WTC11 (cell line): ENCODE data around the gene KIF2C. TPM values are rescaled to one million over a fixed set of nuclear protein-coding genes. Genes with fewer than 3 reads are reported as not detected.

ENCODE experiments used
- ATAC-seq: fragments of 200-7000 bp; cut with Tn5 transposase; 2 replicates; pipeline ENCODE4 v1.10.0; 2021; ENCODE audit warnings: mild to moderate bottlenecking, moderate library complexity
- CTCF ChIA-PET: fragments of 300-600 bp; sonication (Branson Sonifier 250); formaldehyde crosslinking; loops from one replicate; lab custom pipeline; 2021; ENCODE audit warnings: antibody characterized with exemption; lab: Charles Lee
- POLR2A ChIA-PET: fragments of 350-600 bp; sonication (Branson Sonifier 250); formaldehyde crosslinking; loops from one replicate; lab custom pipeline; 2021; ENCODE audit warnings: antibody characterized with exemption; lab: Charles Lee
- DNase-seq: peaks from one replicate; pipeline ENCODE4 v3.0.0; 2021; ENCODE audit warnings: low spot score
- H3K27ac Mint-ChIP-seq: 2 replicates; pipeline ENCODE4 v1.8.0; 2021; ENCODE audit warnings: mixed read lengths
- H3K27me3 Mint-ChIP-seq: 2 replicates; pipeline ENCODE4 v1.8.0; 2021; ENCODE audit warnings: low read depth, mild to moderate bottlenecking, moderate library complexity, mixed read lengths
- H3K36me3 Mint-ChIP-seq: 2 replicates; pipeline ENCODE4 v1.8.0; 2021; ENCODE audit warnings: mixed read lengths
- H3K4me1 Mint-ChIP-seq: 2 replicates; pipeline ENCODE4 v1.8.0; 2022; ENCODE audit warnings: mixed read lengths
- H3K4me3 Mint-ChIP-seq: 2 replicates; pipeline ENCODE4 v1.8.0; 2021; ENCODE audit warnings: mild to moderate bottlenecking, moderate library complexity, mixed read lengths
- H3K9me3 Mint-ChIP-seq: 2 replicates; pipeline ENCODE4 v1.8.0; 2021; ENCODE audit warnings: mixed read lengths
- ATF1 ChIP-seq: sonication (generic); formaldehyde crosslinking; IDR thresholded peaks from 2 replicates; pipeline ENCODE4 v1.8.1; 2023; ENCODE audit warnings: mild to moderate bottlenecking, moderate library complexity, missing genetic modification reagents
- CBFB ChIP-seq: sonication (generic); formaldehyde crosslinking; IDR thresholded peaks from 2 replicates; pipeline ENCODE4 v1.8.1; 2022; ENCODE audit warnings: mild to moderate bottlenecking, low read depth, missing genetic modification reagents
- CREB1 ChIP-seq: sonication (generic); formaldehyde crosslinking; IDR thresholded peaks from 2 replicates; pipeline ENCODE4 v1.8.0; 2023; ENCODE audit warnings: mild to moderate bottlenecking, missing genetic modification reagents
- ETV6 ChIP-seq: sonication (generic); formaldehyde crosslinking; IDR thresholded peaks from 2 replicates; pipeline ENCODE4 v1.8.1; 2022; ENCODE audit warnings: mild to moderate bottlenecking, missing genetic modification reagents
- FOXJ3 ChIP-seq: sonication (generic); formaldehyde crosslinking; IDR thresholded peaks from 2 replicates; pipeline ENCODE4 v1.9.0; 2021; ENCODE audit warnings: missing genetic modification reagents, mild to moderate bottlenecking, borderline replicate concordance
- FOXP1 ChIP-seq: sonication (generic); formaldehyde crosslinking; IDR thresholded peaks from 2 replicates; pipeline ENCODE4 v1.8.0; 2022; ENCODE audit warnings: missing genetic modification reagents, mild to moderate bottlenecking, moderate library complexity, borderline replicate concordance
- GABPB1 ChIP-seq: sonication (generic); formaldehyde crosslinking; IDR thresholded peaks from 2 replicates; pipeline ENCODE4 v1.8.1; 2023; ENCODE audit warnings: mild to moderate bottlenecking, missing genetic modification reagents
- GTF2I ChIP-seq: fragments of 250-450 bp; sonication (Bioruptor Pico); conservative IDR thresholded peaks from 2 replicates; pipeline ENCODE4 v1.4.0; 2021; ENCODE audit warnings: mild to moderate bottlenecking
- NR2C2 ChIP-seq: sonication (generic); formaldehyde crosslinking; IDR thresholded peaks from 2 replicates; pipeline ENCODE4 v1.8.0; 2022; ENCODE audit warnings: mild to moderate bottlenecking, missing genetic modification reagents
- SMAD3 ChIP-seq: sonication (generic); formaldehyde crosslinking; IDR thresholded peaks from 2 replicates; pipeline ENCODE4 v1.8.0; 2022; ENCODE audit warnings: missing genetic modification reagents, mild to moderate bottlenecking, borderline replicate concordance
- SOX15 ChIP-seq: fragments of 250-450 bp; sonication (Bioruptor Pico); IDR thresholded peaks from 2 replicates; pipeline ENCODE4 v1.9.0; 2021; ENCODE audit warnings: mild to moderate bottlenecking
- ZNF219 ChIP-seq: sonication (generic); formaldehyde crosslinking; IDR thresholded peaks from 2 replicates; pipeline ENCODE4 v1.8.0; 2023; ENCODE audit warnings: missing genetic modification reagents, mild to moderate bottlenecking, borderline replicate concordance
- ZNF671 ChIP-seq: fragments of 250-450 bp; sonication (Bioruptor Pico); IDR thresholded peaks from 2 replicates; pipeline ENCODE4 v1.8.0; 2021; ENCODE audit warnings: mild to moderate bottlenecking
- total RNA-seq: library from RNA; stranded (reverse); gene quantifications from 3 replicates; pipeline ENCODE4 v1.2.3, GENCODE V29; 2021
- TF ChIP-seq, protein P1 (sequence below): sonication (generic); formaldehyde crosslinking; IDR thresholded peaks from 2 replicates; pipeline ENCODE4 v1.8.0; 2022; ENCODE audit warnings: mild to moderate bottlenecking, missing genetic modification reagents
- TF ChIP-seq, protein P2 (sequence below): fragments of 200-600 bp; IDR thresholded peaks from 2 replicates; pipeline ENCODE4 v1.8.0; 2022; ENCODE audit warnings: antibody characterized with exemption
- TF ChIP-seq, protein P3 (sequence below): sonication (generic); formaldehyde crosslinking; IDR thresholded peaks from 2 replicates; pipeline ENCODE4 v1.8.1; 2023; ENCODE audit warnings: mild to moderate bottlenecking, missing genetic modification reagents, borderline replicate concordance
- TF ChIP-seq, protein P4 (sequence below): sonication (generic); formaldehyde crosslinking; IDR thresholded peaks from 2 replicates; pipeline ENCODE4 v1.8.1; 2022; ENCODE audit warnings: low read depth, missing genetic modification reagents, borderline replicate concordance
- TF ChIP-seq, protein P5 (sequence below): fragments of 250-450 bp; sonication (Bioruptor Pico); IDR thresholded peaks from 2 replicates; pipeline ENCODE4 v1.9.0; 2021; ENCODE audit warnings: mild to moderate bottlenecking
- TF ChIP-seq, protein P6 (sequence below): sonication (generic); formaldehyde crosslinking; IDR thresholded peaks from 2 replicates; pipeline ENCODE4 v1.8.0; 2022; ENCODE audit warnings: mild to moderate bottlenecking, missing genetic modification reagents
- TF ChIP-seq, protein P7 (sequence below): fragments of 250-450 bp; sonication (Bioruptor Pico); IDR thresholded peaks from 2 replicates; pipeline ENCODE4 v2.1.2; 2022; ENCODE audit warnings: mild to moderate bottlenecking, moderate library complexity
- TF ChIP-seq, protein P8 (sequence below): sonication (generic); formaldehyde crosslinking; IDR thresholded peaks from 2 replicates; pipeline ENCODE4 v1.8.1; 2022; ENCODE audit warnings: low read depth, mild to moderate bottlenecking, moderate library complexity, missing genetic modification reagents, borderline replicate concordance
- TF ChIP-seq, protein P9 (sequence below): fragments of 250-450 bp; sonication (Bioruptor Pico); IDR thresholded peaks from 2 replicates; pipeline ENCODE4 v1.9.0; 2021; ENCODE audit warnings: moderate library complexity, mild to moderate bottlenecking, inconsistent platforms, borderline replicate concordance

KIF2C gene
- total RNA-seq, 1 experiment from 2014 or later, result 93.8 TPM

DNA sequence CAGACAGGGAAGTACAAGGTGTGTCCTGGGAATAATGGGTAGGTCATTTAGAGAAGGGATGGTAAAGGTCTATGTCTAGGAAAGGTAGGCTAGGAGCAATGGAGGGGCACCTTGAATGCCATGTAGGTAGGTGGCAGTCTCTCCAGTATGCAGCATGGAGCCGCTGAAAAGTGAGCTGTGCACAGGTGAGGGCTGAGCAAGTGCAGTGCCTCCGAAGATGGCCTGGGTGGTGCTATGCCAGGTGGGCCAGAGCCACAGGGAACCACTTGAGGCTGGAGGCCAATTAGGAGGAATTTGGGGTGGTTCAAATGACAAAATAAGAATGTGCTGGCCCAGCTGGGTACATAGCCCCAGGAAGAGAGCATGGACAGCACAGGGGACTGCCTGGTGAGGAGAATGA lies 33.7 kb upstream of the KIF2C start (continued):
- no peak for TF ChIP-seq FOXP1
- no peak for TF ChIP-seq CREB1 (CRISPR knock-in tag)
- TF ChIP-seq, protein P1, sequence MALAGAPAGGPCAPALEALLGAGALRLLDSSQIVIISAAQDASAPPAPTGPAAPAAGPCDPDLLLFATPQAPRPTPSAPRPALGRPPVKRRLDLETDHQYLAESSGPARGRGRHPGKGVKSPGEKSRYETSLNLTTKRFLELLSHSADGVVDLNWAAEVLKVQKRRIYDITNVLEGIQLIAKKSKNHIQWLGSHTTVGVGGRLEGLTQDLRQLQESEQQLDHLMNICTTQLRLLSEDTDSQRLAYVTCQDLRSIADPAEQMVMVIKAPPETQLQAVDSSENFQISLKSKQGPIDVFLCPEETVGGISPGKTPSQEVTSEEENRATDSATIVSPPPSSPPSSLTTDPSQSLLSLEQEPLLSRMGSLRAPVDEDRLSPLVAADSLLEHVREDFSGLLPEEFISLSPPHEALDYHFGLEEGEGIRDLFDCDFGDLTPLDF (CRISPR knock-in tag), result no peak
- TF ChIP-seq, protein P2, sequence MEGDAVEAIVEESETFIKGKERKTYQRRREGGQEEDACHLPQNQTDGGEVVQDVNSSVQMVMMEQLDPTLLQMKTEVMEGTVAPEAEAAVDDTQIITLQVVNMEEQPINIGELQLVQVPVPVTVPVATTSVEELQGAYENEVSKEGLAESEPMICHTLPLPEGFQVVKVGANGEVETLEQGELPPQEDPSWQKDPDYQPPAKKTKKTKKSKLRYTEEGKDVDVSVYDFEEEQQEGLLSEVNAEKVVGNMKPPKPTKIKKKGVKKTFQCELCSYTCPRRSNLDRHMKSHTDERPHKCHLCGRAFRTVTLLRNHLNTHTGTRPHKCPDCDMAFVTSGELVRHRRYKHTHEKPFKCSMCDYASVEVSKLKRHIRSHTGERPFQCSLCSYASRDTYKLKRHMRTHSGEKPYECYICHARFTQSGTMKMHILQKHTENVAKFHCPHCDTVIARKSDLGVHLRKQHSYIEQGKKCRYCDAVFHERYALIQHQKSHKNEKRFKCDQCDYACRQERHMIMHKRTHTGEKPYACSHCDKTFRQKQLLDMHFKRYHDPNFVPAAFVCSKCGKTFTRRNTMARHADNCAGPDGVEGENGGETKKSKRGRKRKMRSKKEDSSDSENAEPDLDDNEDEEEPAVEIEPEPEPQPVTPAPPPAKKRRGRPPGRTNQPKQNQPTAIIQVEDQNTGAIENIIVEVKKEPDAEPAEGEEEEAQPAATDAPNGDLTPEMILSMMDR, result no peak
- no peak for TF ChIP-seq CBFB
- TF ChIP-seq NR2C2 (CRISPR knock-in tag), result no peak
- TF ChIP-seq, protein P3, sequence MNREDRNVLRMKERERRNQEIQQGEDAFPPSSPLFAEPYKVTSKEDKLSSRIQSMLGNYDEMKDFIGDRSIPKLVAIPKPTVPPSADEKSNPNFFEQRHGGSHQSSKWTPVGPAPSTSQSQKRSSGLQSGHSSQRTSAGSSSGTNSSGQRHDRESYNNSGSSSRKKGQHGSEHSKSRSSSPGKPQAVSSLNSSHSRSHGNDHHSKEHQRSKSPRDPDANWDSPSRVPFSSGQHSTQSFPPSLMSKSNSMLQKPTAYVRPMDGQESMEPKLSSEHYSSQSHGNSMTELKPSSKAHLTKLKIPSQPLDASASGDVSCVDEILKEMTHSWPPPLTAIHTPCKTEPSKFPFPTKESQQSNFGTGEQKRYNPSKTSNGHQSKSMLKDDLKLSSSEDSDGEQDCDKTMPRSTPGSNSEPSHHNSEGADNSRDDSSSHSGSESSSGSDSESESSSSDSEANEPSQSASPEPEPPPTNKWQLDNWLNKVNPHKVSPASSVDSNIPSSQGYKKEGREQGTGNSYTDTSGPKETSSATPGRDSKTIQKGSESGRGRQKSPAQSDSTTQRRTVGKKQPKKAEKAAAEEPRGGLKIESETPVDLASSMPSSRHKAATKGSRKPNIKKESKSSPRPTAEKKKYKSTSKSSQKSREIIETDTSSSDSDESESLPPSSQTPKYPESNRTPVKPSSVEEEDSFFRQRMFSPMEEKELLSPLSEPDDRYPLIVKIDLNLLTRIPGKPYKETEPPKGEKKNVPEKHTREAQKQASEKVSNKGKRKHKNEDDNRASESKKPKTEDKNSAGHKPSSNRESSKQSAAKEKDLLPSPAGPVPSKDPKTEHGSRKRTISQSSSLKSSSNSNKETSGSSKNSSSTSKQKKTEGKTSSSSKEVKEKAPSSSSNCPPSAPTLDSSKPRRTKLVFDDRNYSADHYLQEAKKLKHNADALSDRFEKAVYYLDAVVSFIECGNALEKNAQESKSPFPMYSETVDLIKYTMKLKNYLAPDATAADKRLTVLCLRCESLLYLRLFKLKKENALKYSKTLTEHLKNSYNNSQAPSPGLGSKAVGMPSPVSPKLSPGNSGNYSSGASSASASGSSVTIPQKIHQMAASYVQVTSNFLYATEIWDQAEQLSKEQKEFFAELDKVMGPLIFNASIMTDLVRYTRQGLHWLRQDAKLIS, result no peak

DNA sequence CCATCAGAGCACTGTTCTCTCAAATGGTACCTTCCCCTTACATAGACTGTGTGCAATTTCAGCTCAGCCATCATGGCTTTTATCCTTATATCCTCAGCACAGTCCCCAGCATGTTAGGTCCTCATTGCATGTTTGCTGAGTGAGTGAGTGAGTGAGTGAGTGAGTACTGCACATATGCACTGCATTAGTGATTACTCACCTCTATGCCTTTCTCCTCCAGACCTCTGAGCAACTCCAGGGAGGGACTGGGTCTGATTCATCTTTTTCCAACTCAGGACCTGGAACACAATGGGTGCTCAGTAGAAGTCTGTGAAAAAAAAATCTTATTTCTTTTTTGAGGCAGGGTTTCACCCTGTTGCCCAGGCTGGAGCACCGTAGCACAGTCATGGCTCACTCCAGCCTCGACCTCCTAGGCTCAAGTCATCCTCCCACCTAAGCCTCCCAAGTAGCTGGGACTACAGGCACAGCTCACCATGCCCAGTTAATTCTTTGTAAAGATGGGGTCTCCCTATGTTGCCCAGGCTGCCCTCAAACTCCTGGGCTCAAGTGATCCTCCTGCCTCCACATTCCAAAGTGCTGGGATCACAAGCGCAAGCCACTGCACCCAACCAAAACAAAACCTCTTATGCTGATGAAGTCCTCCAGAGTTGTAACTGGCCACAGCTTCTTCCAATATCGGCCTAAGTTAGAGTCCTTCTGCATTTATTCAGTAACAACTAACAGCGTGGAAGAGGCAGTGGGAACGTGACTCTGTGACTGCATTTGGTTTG lies 32.3 kb upstream of the KIF2C start:
- H3K4me3 Mint-ChIP-seq, result no peak overlapping the region
- no peaks in the 10 kb centered on the region for H3K36me3 Mint-ChIP-seq
- ChIA-PET POLR2A (interaction anchor here (1.2 kb wide), 1 partner anchor 15 kb away, joined by 4 read pairs; no protein-coding TSS in a partner anchor), CTCF (interaction anchor here (1.2 to 1.8 kb wide), 5 partner anchors 10 to 56 kb away, joined by 3 to 7 read pairs (median 4); no protein-coding TSS in a partner anchor)
- ATAC-seq (no peak), DNase-seq (no peak)
- peaks cover 11% of the 10 kb centered on the region for H3K27me3 Mint-ChIP-seq
- H3K9me3 Mint-ChIP-seq, result peaks cover 14% of the 10 kb centered on the region
- peaks cover 21% of the 10 kb centered on the region for H3K4me1 Mint-ChIP-seq
- H3K27ac Mint-ChIP-seq, result 0 out of 2 replicates have a peak overlapping the region, but pooled peaks have one; percentile 26
- TF ChIP-seq, protein P4, sequence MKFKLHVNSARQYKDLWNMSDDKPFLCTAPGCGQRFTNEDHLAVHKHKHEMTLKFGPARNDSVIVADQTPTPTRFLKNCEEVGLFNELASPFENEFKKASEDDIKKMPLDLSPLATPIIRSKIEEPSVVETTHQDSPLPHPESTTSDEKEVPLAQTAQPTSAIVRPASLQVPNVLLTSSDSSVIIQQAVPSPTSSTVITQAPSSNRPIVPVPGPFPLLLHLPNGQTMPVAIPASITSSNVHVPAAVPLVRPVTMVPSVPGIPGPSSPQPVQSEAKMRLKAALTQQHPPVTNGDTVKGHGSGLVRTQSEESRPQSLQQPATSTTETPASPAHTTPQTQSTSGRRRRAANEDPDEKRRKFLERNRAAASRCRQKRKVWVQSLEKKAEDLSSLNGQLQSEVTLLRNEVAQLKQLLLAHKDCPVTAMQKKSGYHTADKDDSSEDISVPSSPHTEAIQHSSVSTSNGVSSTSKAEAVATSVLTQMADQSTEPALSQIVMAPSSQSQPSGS, result no peak
- TF ChIP-seq, protein P5, sequence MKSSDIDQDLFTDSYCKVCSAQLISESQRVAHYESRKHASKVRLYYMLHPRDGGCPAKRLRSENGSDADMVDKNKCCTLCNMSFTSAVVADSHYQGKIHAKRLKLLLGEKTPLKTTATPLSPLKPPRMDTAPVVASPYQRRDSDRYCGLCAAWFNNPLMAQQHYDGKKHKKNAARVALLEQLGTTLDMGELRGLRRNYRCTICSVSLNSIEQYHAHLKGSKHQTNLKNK (CRISPR knock-in tag), result no peak
- TF ChIP-seq, protein P6, sequence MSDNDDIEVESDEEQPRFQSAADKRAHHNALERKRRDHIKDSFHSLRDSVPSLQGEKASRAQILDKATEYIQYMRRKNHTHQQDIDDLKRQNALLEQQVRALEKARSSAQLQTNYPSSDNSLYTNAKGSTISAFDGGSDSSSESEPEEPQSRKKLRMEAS (CRISPR knock-in tag), result no peak
- TF ChIP-seq ZNF219 (CRISPR knock-in tag) (no peak), SOX15 (CRISPR knock-in tag) (no peak), ETV6 (no peak), ATF1 (CRISPR knock-in tag) (no peak), GTF2I (CRISPR knock-in tag) (no peak), SMAD3 (CRISPR knock-in tag) (no peak), GABPB1 (CRISPR knock-in tag) (no peak), FOXJ3 (no peak), ZNF671 (CRISPR knock-in tag) (no peak)
- TF ChIP-seq, protein P7, sequence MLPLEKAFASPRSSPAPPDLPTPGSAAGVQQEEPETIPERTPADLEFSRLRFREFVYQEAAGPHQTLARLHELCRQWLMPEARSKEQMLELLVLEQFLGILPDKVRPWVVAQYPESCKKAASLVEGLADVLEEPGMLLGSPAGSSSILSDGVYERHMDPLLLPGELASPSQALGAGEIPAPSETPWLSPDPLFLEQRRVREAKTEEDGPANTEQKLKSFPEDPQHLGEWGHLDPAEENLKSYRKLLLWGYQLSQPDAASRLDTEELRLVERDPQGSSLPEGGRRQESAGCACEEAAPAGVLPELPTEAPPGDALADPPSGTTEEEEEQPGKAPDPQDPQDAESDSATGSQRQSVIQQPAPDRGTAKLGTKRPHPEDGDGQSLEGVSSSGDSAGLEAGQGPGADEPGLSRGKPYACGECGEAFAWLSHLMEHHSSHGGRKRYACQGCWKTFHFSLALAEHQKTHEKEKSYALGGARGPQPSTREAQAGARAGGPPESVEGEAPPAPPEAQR (CRISPR knock-in tag), result no peak
- TF ChIP-seq, protein P8, sequence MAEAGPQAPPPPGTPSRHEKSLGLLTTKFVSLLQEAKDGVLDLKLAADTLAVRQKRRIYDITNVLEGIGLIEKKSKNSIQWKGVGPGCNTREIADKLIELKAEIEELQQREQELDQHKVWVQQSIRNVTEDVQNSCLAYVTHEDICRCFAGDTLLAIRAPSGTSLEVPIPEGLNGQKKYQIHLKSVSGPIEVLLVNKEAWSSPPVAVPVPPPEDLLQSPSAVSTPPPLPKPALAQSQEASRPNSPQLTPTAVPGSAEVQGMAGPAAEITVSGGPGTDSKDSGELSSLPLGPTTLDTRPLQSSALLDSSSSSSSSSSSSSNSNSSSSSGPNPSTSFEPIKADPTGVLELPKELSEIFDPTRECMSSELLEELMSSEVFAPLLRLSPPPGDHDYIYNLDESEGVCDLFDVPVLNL (CRISPR knock-in tag), result no peak
- TF ChIP-seq, protein P9, sequence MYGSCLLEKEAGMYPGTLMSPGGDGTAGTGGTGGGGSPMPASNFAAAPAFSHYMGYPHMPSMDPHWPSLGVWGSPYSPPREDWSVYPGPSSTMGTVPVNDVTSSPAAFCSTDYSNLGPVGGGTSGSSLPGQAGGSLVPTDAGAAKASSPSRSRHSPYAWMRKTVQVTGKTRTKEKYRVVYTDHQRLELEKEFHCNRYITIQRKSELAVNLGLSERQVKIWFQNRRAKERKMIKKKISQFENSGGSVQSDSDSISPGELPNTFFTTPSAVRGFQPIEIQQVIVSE (CRISPR knock-in tag), result no peak
